HepG2 (cell line): Measurements from ENCODE around the gene GALNT16. TPM values are rescaled to one million over a fixed set of nuclear protein-coding genes. Genes with fewer than 3 reads are reported as not detected.

Experiments
- HNF4A ChIP-seq: sonication (generic); formaldehyde crosslinking; IDR thresholded peaks from 2 replicates; pipeline ENCODE4 v1.4.0; 2020; ENCODE audit warnings: missing genetic modification reagents
- IRF2 ChIP-seq: IDR thresholded peaks from 2 replicates; pipeline ENCODE4 v1.6.1; 2018; ENCODE audit warnings: missing genetic modification reagents, missing compliant biosample characterization
- PCBP2 ChIP-seq: fragments of 200-400 bp; formaldehyde crosslinking; optimal IDR thresholded peaks from 2 replicates; pipeline ENCODE3; 2018; ENCODE audit warnings: low read length, low read depth; ENCODE audit not compliant: poor library complexity, severe bottlenecking
- PHF20 ChIP-seq: sonication (generic); formaldehyde crosslinking; IDR thresholded peaks from 2 replicates; pipeline ENCODE4 v1.5.0; 2020; ENCODE audit warnings: mild to moderate bottlenecking, missing genetic modification reagents
- SCMH1 ChIP-seq: sonication (generic); formaldehyde crosslinking; IDR thresholded peaks from 2 replicates; pipeline ENCODE4 v1.9.0; 2021; ENCODE audit warnings: missing genetic modification reagents, mild to moderate bottlenecking, borderline replicate concordance
- ZBTB8A ChIP-seq: sonication (generic); formaldehyde crosslinking; IDR thresholded peaks from 2 replicates; pipeline ENCODE4 v1.4.0; 2020; ENCODE audit warnings: mild to moderate bottlenecking, low read depth, missing genetic modification reagents, borderline replicate concordance
- ZKSCAN1 ChIP-seq: fragments of 150-350 bp; IDR thresholded peaks from 2 replicates; pipeline ENCODE4 v1.6.1; 2014; ENCODE audit warnings: low read length
- ZNF552 ChIP-seq: sonication (generic); formaldehyde crosslinking; IDR thresholded peaks from 2 replicates; pipeline ENCODE4 v1.9.0; 2022; ENCODE audit warnings: missing genetic modification reagents, mild to moderate bottlenecking, borderline replicate concordance
- ZNF598 ChIP-seq: sonication (generic); formaldehyde crosslinking; IDR thresholded peaks from 2 replicates; pipeline ENCODE4 v1.5.1; 2020; ENCODE audit warnings: mild to moderate bottlenecking, missing genetic modification reagents, borderline replicate concordance
- ZNF850 ChIP-seq: sonication (generic); formaldehyde crosslinking; conservative IDR thresholded peaks from 2 replicates; pipeline ENCODE4 v1.9.0; 2021; ENCODE audit warnings: mild to moderate bottlenecking, missing genetic modification reagents
- polyA plus RNA-seq, 8 experiments: library from polyadenylated mRNA; depleted of rRNA in 3 of 8; stranded (reverse) in 7 of 8; unstranded in 1 of 8; fragments of >200 nt; fragmentation: Illumina TruSeq in 4 of 8; extraction: Trizol in 4 of 8; gene quantifications; 2 replicates each; pipeline versions ENCODE4 v1.2.1 to v1.2.3, GENCODE V29; 2011 to 2016; ENCODE audit warnings: low read depth in 4 of 8, missing spikeins in 1 of 8, mixed read lengths in 1 of 8; ENCODE audit not compliant: insufficient read depth in 1 of 8
- total RNA-seq, 5 experiments: library from RNA; depleted of rRNA; stranded (reverse); fragments of >200 nt; fragmentation: Illumina TruSeq; extraction: Trizol; gene quantifications; 2 replicates each; pipeline ENCODE4 v1.2.3, GENCODE V29; 2016; ENCODE audit warnings: low read depth in 1 of 5
- TF ChIP-seq, protein P1 (sequence below): sonication (generic); formaldehyde crosslinking; IDR thresholded peaks from 2 replicates; pipeline ENCODE4 v1.5.0; 2020; ENCODE audit warnings: mild to moderate bottlenecking, missing genetic modification reagents
- TF ChIP-seq, protein P2 (sequence below): IDR thresholded peaks from 2 replicates; pipeline ENCODE4 v1.6.1; 2016; ENCODE audit warnings: missing genetic modification reagents, missing compliant biosample characterization
- TF ChIP-seq, protein P3 (sequence below): sonication (generic); formaldehyde crosslinking; IDR thresholded peaks from 2 replicates; pipeline ENCODE4 v1.5.0; 2020; ENCODE audit warnings: mild to moderate bottlenecking, missing genetic modification reagents, borderline replicate concordance

The GALNT16 gene
- total and polyA plus RNA-seq, 2 of the 13 experiments (the other 11 are each of a cell fraction or from before 2014, with no cell fraction given): 0.54 to 0.82 TPM

DNA sequence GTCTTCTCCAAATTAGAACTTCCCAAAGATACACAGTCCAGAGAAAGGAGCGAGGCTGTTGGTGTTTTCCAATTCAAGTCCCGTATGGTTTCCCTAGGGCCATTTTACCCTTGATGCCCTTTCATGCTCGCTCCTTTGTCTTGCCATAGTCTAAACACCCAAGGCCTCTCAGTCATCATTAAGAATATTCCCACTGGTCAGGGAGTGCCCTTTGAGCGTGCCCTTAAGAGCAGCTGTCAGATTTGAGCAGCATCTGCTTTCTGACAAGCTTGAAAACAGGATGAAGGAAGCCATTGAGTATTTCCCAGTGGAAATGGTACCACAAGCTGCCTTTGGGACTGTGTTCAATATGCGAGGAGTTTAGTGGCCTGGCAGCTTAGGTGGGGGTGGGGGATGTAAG, 10.4 kb upstream of the GALNT16 start (continued):
- TF ChIP-seq, protein P1, sequence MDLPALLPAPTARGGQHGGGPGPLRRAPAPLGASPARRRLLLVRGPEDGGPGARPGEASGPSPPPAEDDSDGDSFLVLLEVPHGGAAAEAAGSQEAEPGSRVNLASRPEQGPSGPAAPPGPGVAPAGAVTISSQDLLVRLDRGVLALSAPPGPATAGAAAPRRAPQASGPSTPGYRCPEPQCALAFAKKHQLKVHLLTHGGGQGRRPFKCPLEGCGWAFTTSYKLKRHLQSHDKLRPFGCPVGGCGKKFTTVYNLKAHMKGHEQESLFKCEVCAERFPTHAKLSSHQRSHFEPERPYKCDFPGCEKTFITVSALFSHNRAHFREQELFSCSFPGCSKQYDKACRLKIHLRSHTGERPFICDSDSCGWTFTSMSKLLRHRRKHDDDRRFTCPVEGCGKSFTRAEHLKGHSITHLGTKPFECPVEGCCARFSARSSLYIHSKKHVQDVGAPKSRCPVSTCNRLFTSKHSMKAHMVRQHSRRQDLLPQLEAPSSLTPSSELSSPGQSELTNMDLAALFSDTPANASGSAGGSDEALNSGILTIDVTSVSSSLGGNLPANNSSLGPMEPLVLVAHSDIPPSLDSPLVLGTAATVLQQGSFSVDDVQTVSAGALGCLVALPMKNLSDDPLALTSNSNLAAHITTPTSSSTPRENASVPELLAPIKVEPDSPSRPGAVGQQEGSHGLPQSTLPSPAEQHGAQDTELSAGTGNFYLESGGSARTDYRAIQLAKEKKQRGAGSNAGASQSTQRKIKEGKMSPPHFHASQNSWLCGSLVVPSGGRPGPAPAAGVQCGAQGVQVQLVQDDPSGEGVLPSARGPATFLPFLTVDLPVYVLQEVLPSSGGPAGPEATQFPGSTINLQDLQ (CRISPR knock-in tag): no peak
- TF ChIP-seq HNF4A (CRISPR knock-in tag) (no peak), PCBP2 (no peak), ZNF552 (no peak), ZNF850 (CRISPR knock-in tag) (no peak), ZNF598 (CRISPR knock-in tag) (no peak), SCMH1 (CRISPR knock-in tag) (no peak), IRF2 (CRISPR knock-in tag) (no peak), ZBTB8A (no peak), ZKSCAN1 (no peak), PHF20 (CRISPR knock-in tag) (no peak)
- TF ChIP-seq, protein P2, sequence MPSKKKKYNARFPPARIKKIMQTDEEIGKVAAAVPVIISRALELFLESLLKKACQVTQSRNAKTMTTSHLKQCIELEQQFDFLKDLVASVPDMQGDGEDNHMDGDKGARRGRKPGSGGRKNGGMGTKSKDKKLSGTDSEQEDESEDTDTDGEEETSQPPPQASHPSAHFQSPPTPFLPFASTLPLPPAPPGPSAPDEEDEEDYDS (CRISPR knock-in tag): no peak
- TF ChIP-seq, protein P3, sequence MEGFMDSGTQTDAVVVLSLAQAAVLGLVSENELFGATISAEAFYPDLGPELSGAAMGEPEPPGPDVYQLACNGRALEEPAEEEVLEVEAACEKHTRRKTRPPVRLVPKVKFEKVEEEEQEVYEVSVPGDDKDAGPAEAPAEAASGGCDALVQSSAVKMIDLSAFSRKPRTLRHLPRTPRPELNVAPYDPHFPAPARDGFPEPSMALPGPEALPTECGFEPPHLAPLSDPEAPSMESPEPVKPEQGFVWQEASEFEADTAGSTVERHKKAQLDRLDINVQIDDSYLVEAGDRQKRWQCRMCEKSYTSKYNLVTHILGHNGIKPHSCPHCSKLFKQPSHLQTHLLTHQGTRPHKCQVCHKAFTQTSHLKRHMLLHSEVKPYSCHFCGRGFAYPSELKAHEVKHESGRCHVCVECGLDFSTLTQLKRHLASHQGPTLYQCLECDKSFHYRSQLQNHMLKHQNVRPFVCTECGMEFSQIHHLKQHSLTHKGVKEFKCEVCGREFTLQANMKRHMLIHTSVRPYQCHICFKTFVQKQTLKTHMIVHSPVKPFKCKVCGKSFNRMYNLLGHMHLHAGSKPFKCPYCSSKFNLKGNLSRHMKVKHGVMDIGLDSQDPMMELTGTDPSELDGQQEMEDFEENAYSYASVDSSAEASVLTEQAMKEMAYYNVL: no peak
